Stomach (tissue), 4 donors: ENCODE measurements around the gene CSN1S1.

Source experiments
- POLR2A ChIP-seq, 4 donors: fragments of 450-650 bp; IDR thresholded peaks; one replicate each; pipeline ENCODE4 v1.6.1; 2016; ENCODE audit warnings: antibody characterized with exemption in 4 of 4, control low read depth in 2 of 4, mild to moderate bottlenecking in 1 of 4, moderate library complexity in 1 of 4
- TF ChIP-seq, protein P1 (sequence below), 7 experiments: fragments of 450-650 bp in 4 of 7; fragments of 200-600 bp in 3 of 7; sonication (generic) in 3 of 7; IDR thresholded peaks; one replicate each; pipeline ENCODE4 v1.5.1; 2016 to 2019; ENCODE audit warnings: antibody characterized with exemption in 7 of 7, control low read depth in 2 of 7, mild to moderate bottlenecking in 1 of 7

DNA sequence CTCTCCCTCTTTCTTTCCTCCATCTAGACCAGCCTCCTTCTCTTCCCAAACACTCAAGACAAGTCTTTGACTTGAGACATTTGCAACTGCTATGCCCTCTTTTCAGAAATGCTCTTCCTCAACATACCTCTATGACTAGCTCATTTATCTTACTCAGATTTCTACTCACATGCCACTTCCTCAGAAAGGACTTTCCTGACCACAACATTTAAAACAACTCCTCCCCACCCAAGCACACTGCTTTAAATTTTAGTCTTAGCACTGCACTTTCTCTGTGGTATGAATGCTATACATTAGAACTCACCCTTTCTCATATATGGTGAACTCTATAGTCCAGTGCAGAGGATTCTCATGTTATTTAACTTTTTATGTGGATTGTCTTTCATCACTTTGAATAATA, 42.5 kb upstream of the CSN1S1 start:
- TF ChIP-seq, protein P1, sequence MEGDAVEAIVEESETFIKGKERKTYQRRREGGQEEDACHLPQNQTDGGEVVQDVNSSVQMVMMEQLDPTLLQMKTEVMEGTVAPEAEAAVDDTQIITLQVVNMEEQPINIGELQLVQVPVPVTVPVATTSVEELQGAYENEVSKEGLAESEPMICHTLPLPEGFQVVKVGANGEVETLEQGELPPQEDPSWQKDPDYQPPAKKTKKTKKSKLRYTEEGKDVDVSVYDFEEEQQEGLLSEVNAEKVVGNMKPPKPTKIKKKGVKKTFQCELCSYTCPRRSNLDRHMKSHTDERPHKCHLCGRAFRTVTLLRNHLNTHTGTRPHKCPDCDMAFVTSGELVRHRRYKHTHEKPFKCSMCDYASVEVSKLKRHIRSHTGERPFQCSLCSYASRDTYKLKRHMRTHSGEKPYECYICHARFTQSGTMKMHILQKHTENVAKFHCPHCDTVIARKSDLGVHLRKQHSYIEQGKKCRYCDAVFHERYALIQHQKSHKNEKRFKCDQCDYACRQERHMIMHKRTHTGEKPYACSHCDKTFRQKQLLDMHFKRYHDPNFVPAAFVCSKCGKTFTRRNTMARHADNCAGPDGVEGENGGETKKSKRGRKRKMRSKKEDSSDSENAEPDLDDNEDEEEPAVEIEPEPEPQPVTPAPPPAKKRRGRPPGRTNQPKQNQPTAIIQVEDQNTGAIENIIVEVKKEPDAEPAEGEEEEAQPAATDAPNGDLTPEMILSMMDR (IDR thresholded peaks at IDR 0.05), result no peak
- TF ChIP-seq POLR2A (IDR thresholded peaks at IDR 0.05), result no peak
